Breast epithelium (tissue), 4 donors: Measurements from ENCODE around the gene DGKB. TPM values are rescaled to one million over a fixed set of nuclear protein-coding genes. Genes with fewer than 3 reads are reported as not detected.

ENCODE experiments used
- DNase-seq, 2 donors: peaks; one replicate each; pipeline ENCODE4 v3.0.0-alpha.2; 2019; ENCODE audit warnings: low spot score in 2 of 2
- H3K27ac ChIP-seq, 2 donors: fragments of 200-600 bp; sonication (generic) in 1 of 2; one replicate each; pipeline ENCODE4 v1.5.1; 2016 to 2019; ENCODE audit warnings: mild to moderate bottlenecking in 1 of 2
- H3K27me3 ChIP-seq, 2 donors: fragments of 200-600 bp; sonication (generic) in 1 of 2; one replicate each; pipeline versions ENCODE4 v1.5.1 to v1.6.0; 2017 to 2019; ENCODE audit warnings: control low read depth in 1 of 2, mild to moderate bottlenecking in 1 of 2
- H3K36me3 ChIP-seq: fragments of 200-600 bp; one replicate; pipeline ENCODE4 v1.5.1; 2019
- H3K4me1 ChIP-seq, 2 donors: fragments of 200-600 bp; sonication (generic); one replicate each; pipeline ENCODE4 v1.5.1; 2016 to 2019; ENCODE audit warnings: control low read depth in 1 of 2
- H3K4me3 ChIP-seq, 3 donors: fragments of 200-600 bp; sonication (generic); 1 replicate in 2 of 3; 2 replicates in 1 of 3; pipeline ENCODE4 v1.5.1; 2016 to 2019; ENCODE audit warnings: mild to moderate bottlenecking in 3 of 3, moderate library complexity in 2 of 3
- H3K9me3 ChIP-seq, 2 donors: fragments of 200-600 bp; sonication (generic) in 1 of 2; one replicate each; pipeline ENCODE4 v1.5.1; 2016 to 2019; ENCODE audit warnings: control low read depth in 1 of 2
- POLR2A ChIP-seq: fragments of 450-650 bp; IDR thresholded peaks from one replicate; pipeline ENCODE4 v1.6.1; 2016; ENCODE audit warnings: antibody characterized with exemption, mild to moderate bottlenecking, moderate library complexity
- POLR2AphosphoS5 ChIP-seq, 3 donors: sonication (generic); formaldehyde crosslinking; IDR thresholded peaks; one replicate each; pipeline ENCODE4 v1.6.1; 2017; ENCODE audit warnings: antibody characterized with exemption in 3 of 3
- intact Hi-C: fragments of 100-400 bp; cut with DNase I; formaldehyde crosslinking; loops from one replicate; pipeline ENCODE4 v1.15.1; 2023; ENCODE audit warnings: low total_unique reads
- total RNA-seq, 3 donors: library from RNA; depleted of rRNA; stranded (reverse); fragments of >200 nt; gene quantifications; one replicate each; pipeline ENCODE4 v1.1.0, GENCODE V29; 2016
- TF ChIP-seq, protein P1 (sequence below), 3 donors: fragments of 450-650 bp; IDR thresholded peaks; one replicate each; pipeline ENCODE4 v1.5.1; 2016 to 2017; ENCODE audit warnings: antibody characterized with exemption in 3 of 3, mild to moderate bottlenecking in 3 of 3, moderate library complexity in 3 of 3

The DGKB gene
- total RNA-seq, 3 donors from 2014 or later: 0.16 to 0.44 (median 0.33) TPM

DNA sequence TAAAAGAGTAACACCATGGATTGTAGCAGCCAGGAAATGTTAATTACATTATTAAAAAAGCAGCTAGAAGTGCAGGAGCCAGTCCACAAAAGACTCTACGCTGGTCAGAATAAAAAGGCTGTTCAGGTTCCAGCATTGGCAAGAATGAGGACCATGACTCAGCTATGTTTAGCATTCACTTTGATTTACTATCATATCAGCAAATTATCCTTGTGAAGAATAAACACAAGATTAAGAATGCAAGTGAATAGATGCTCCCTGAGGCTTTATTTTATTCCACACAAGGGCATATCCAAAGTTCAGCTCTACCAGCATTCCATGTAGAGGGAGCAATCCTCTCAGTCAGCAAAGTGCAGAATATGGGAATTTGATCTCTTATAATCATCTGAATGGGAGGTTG is 13.6 kb downstream of the DGKB start:
- no peak overlapping the region for H3K4me3 ChIP-seq
- TF ChIP-seq POLR2AphosphoS5 (IDR thresholded peaks at IDR 0.05) (no peak), POLR2A (no peak)
- TF ChIP-seq, protein P1, sequence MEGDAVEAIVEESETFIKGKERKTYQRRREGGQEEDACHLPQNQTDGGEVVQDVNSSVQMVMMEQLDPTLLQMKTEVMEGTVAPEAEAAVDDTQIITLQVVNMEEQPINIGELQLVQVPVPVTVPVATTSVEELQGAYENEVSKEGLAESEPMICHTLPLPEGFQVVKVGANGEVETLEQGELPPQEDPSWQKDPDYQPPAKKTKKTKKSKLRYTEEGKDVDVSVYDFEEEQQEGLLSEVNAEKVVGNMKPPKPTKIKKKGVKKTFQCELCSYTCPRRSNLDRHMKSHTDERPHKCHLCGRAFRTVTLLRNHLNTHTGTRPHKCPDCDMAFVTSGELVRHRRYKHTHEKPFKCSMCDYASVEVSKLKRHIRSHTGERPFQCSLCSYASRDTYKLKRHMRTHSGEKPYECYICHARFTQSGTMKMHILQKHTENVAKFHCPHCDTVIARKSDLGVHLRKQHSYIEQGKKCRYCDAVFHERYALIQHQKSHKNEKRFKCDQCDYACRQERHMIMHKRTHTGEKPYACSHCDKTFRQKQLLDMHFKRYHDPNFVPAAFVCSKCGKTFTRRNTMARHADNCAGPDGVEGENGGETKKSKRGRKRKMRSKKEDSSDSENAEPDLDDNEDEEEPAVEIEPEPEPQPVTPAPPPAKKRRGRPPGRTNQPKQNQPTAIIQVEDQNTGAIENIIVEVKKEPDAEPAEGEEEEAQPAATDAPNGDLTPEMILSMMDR (IDR thresholded peaks at IDR 0.05): no peak
- intact Hi-C loops: no loop called here
- no peaks in the 10 kb centered on the region for H3K27me3 ChIP-seq
- no peak overlapping the region for H3K27ac ChIP-seq
- H3K9me3 ChIP-seq: no peaks in the 10 kb centered on the region
- H3K36me3 ChIP-seq: no peaks in the 10 kb centered on the region
- no peak for DNase-seq
- no peaks in the 10 kb centered on the region for H3K4me1 ChIP-seq

DNA sequence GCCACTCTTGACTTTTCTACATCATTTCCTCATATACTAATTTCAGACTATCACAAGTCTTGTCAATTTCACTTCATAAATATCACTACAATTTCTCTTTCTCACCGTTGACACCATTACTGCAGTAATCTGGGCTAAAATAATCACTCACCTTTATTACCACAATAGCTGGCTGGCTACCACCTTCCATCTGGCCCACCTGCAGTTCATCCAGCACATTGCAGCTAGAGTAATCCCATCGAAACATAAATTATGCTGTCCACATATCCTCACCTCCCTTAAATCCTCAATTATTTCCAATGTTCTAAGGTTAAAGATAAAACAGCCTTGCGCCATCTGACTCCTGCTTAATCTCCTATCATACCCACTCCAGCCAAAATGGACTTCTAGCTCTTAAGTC is 16.0 kb downstream of the DGKB start:
- DNase-seq: no peak
- H3K27me3 ChIP-seq: no peaks in the 10 kb centered on the region
- no peaks in the 10 kb centered on the region for H3K9me3 ChIP-seq
- no peaks in the 10 kb centered on the region for H3K36me3 ChIP-seq
- H3K4me1 ChIP-seq: no peaks in the 10 kb centered on the region
- H3K27ac ChIP-seq: no peak overlapping the region
- no peak overlapping the region for H3K4me3 ChIP-seq
- intact Hi-C loops: no loop called here
- TF ChIP-seq POLR2AphosphoS5 (IDR thresholded peaks at IDR 0.05) (no peak), POLR2A (no peak)
- TF ChIP-seq, protein P1 (IDR thresholded peaks at IDR 0.05): no peak

DNA sequence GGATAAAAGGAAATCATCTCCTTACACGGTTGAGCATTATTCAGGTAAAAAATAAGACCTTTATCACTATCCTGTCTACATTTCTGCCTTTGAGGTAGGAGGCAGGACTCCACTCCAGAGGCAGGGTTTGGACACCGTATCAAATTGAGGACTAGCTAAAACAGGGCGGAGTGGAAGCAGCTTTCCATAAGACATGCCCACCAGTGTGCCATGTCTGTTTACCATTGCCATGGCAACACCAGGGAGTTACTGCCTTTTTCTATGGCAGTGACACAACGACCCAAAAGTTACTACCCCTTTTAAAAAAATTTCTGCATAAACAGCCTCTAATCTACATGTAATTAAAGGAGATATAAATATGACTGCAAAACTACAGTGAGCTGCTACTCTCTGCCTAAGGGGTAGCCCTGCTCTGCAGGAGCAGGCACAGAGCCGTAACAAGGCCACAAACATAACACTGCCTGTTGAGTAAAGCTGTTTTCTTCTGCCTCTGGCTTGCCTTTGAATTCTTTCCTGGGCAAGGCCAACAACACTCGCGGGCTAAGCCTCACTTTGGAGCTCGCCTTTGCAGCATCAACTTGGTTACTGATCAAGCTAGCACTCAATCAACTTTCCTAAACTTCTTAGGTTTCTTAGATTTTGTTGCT is 26.5 kb downstream of the DGKB start:
- Histone ChIP-seq H3K27ac (no peak overlapping the region), H3K36me3 (no peaks in the 10 kb centered on the region), H3K4me1 (no peaks in the 10 kb centered on the region), H3K27me3 (no peaks in the 10 kb centered on the region), H3K4me3 (no peak overlapping the region), H3K9me3 (no peaks in the 10 kb centered on the region)
- no peak for DNase-seq
- TF ChIP-seq, protein P1 (IDR thresholded peaks at IDR 0.05): no peak
- TF ChIP-seq POLR2AphosphoS5 (IDR thresholded peaks at IDR 0.05) (no peak), POLR2A (no peak)
- intact Hi-C loops: no loop called here

DNA sequence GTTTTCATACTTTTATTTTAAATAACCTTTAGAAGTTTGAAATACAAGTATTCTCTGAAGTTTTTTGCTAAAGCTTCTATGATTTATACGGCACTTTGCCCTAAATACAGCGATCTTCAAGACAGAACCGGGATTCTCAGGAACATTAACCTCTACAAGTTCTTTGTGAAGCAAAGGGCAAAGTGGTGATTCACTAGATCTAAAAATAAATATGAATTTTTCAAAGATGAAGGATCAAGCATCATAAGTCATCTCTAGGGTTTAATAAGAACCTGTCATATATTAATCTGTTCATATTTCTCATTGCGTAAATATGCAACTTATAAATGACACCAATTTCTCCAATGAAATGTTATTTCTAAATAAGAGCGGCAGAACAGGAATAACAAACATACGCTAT is 30.7 kb downstream of the DGKB start:
- no peak for DNase-seq
- H3K36me3 ChIP-seq: no peaks in the 10 kb centered on the region
- no peaks in the 10 kb centered on the region for H3K4me1 ChIP-seq
- H3K27me3 ChIP-seq: no peaks in the 10 kb centered on the region
- no peak overlapping the region for H3K4me3 ChIP-seq
- intact Hi-C loops: no loop called here
- TF ChIP-seq POLR2A: no peak
- TF ChIP-seq, protein P1 (IDR thresholded peaks at IDR 0.05): no peak
- no peak for TF ChIP-seq POLR2AphosphoS5 (IDR thresholded peaks at IDR 0.05)
- no peaks in the 10 kb centered on the region for H3K9me3 ChIP-seq
- no peak overlapping the region for H3K27ac ChIP-seq

DNA sequence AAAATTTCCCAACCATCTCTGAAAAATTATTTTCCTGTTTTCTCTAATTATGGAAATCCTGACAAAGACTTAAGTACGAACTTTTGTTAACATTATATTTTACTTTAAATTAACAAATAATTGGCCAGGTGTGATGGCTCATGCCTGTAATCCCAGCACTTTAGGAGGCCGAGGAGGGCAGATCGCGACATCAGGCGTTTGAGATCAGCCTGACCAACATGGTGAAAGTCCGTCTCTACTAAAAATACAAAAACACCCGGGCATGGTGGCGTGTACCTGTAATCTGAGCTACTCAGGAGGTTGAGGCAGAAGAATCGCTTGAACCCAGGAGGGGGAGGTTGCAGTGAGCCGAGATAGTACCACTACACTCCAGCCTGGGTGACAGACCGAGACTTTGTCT is 32.2 kb downstream of the DGKB start:
- H3K4me1 ChIP-seq: no peaks in the 10 kb centered on the region
- intact Hi-C loops: no loop called here
- no peak overlapping the region for H3K27ac ChIP-seq
- no peak for TF ChIP-seq POLR2A
- TF ChIP-seq, protein P1 (IDR thresholded peaks at IDR 0.05): no peak
- no peak for TF ChIP-seq POLR2AphosphoS5 (IDR thresholded peaks at IDR 0.05)
- H3K36me3 ChIP-seq: no peaks in the 10 kb centered on the region
- H3K4me3 ChIP-seq: no peak overlapping the region
- H3K9me3 ChIP-seq: no peaks in the 10 kb centered on the region
- DNase-seq: no peak
- H3K27me3 ChIP-seq: no peaks in the 10 kb centered on the region
